ENCODE data around the gene CPT1A.

CPT1A gene

GRCh38 chr11:68854273-68854958 lies 12.7 kb upstream of the CPT1A start:
- no peak overlapping the region for H3K4me3 ChIP-seq (replicated peaks in 1 of 2; ENCODE audit: low read depth in 2 of 2, low read length in 2 of 2)
- no peak for DNase-seq (ENCODE audit: low read depth in 2 of 2)
- no peak for TF ChIP-seq CTCF (IDR thresholded peaks at IDR 0.05; ENCODE audit: low read depth, low read length)

GRCh38 chr11:68852628-68853027 lies 10.9 kb upstream of the CPT1A start:
- no peak overlapping the region for H3K4me3 ChIP-seq (replicated peaks in 1 of 2; ENCODE audit: low read depth in 2 of 2, low read length in 2 of 2)
- DNase-seq (ENCODE audit: low read depth in 2 of 2): no peak
- TF ChIP-seq CTCF (IDR thresholded peaks at IDR 0.05; ENCODE audit: low read depth, low read length): no peak

GRCh38 chr11:68848429-68848828 lies 6.7 kb upstream of the CPT1A start:
- no peak overlapping the region for H3K4me3 ChIP-seq (replicated peaks in 1 of 2; ENCODE audit: low read depth in 2 of 2, low read length in 2 of 2)
- no peak for TF ChIP-seq CTCF (IDR thresholded peaks at IDR 0.05; ENCODE audit: low read depth, low read length)
- no peak for DNase-seq (ENCODE audit: low read depth in 2 of 2)

- no peak for DNase-seq (ENCODE audit: low read depth in 2 of 2)
- TF ChIP-seq CTCF (IDR thresholded peaks at IDR 0.05; ENCODE audit: low read depth, low read length): no peak
- H3K4me3 ChIP-seq (replicated peaks in 1 of 2; ENCODE audit: low read depth in 2 of 2, low read length in 2 of 2): no peak overlapping the region
Observed at GRCh38 chr11:68847395-68847794, 5.7 kb upstream of the CPT1A start.

GRCh38 chr11:68845351-68846002 lies 3.8 kb upstream of the CPT1A start:
- H3K4me3 ChIP-seq (replicated peaks in 1 of 2; ENCODE audit: low read depth in 2 of 2, low read length in 2 of 2): no peak overlapping the region
- no peak for TF ChIP-seq CTCF (IDR thresholded peaks at IDR 0.05; ENCODE audit: low read depth, low read length)
- DNase-seq (ENCODE audit: low read depth in 2 of 2): peak in 1 of 2 donors; percentile 44

- H3K4me3 ChIP-seq (replicated peaks in 1 of 2; ENCODE audit: low read depth in 2 of 2, low read length in 2 of 2): no peak overlapping the region
- no peak for TF ChIP-seq CTCF (IDR thresholded peaks at IDR 0.05; ENCODE audit: low read depth, low read length)
- DNase-seq (ENCODE audit: low read depth in 2 of 2): no peak
Observed at GRCh38 chr11:68844801-68845200, 3.1 kb upstream of the CPT1A start.
